GM12873 (cell line): ENCODE results near the gene ATXN7L3.

ENCODE experiments used
- CTCF ChIP-seq: IDR thresholded peaks from 2 replicates; pipeline ENCODE4 v1.5.1; 2012; ENCODE audit warnings: low read depth, mild to moderate bottlenecking, moderate library complexity, low read length, control low read depth; ENCODE audit not compliant: insufficient read depth; ENCODE audit errors: missing control alignments

The ATXN7L3 gene

GRCh38 chr17:44210342-44211192, 10.9 kb upstream of the ATXN7L3 start:
- peak; percentile 98 for TF ChIP-seq CTCF

- TF ChIP-seq CTCF = no peak
Observed at GRCh38 chr17:44209786-44210341, 10.2 kb upstream of the ATXN7L3 start.

GRCh38 chr17:44207743-44208142, 8.1 kb upstream of the ATXN7L3 start:
- no peak for TF ChIP-seq CTCF

- TF ChIP-seq CTCF = no peak
Observed at GRCh38 chr17:44207319-44207718, 7.6 kb upstream of the ATXN7L3 start.

GRCh38 chr17:44206825-44207155, 7.1 kb upstream of the ATXN7L3 start:
- TF ChIP-seq CTCF = no peak

GRCh38 chr17:44205962-44206824, 6.5 kb upstream of the ATXN7L3 start:
- TF ChIP-seq CTCF = peak; percentile 14

- TF ChIP-seq CTCF = no peak
Observed at GRCh38 chr17:44204441-44204882, 4.8 kb upstream of the ATXN7L3 start.
